Activated T-helper 1 cell treated with Interleukin-2 at 50 U/mL for 16 hours (primary cell): Measurements from ENCODE around the gene WDR72.
"Not testable (repeated sequence)": the region's sequence is repeated elsewhere in the genome, so short reads cannot be mapped to it uniquely, and the experiment has no call there.

Experiments used
- DNase-seq: peaks from one replicate; pipeline ENCODE4 v3.0.0-alpha.2; 2020; ENCODE audit warnings: low read depth

Gene WDR72

GRCh38 chr15:53759411-53759931 lies at the start of gene WDR72:
Gene WDR72, minus strand, starts transcription at chr15:53759663. Its CDS starts 26,514 bp downstream, at chr15:53733149.
- DNase-seq: no peak

- DNase-seq: no peak
Measured at GRCh38 chr15:53808058-53808706, 48.7 kb upstream of the WDR72 start.

GRCh38 chr15:53807501-53807900 lies 48.0 kb upstream of the WDR72 start:
- DNase-seq: no peak

- no peak for DNase-seq
Measured at GRCh38 chr15:53802672-53803071, 43.2 kb upstream of the WDR72 start.

- DNase-seq: no peak
Measured at GRCh38 chr15:53791581-53791980, 32.1 kb upstream of the WDR72 start.

DNA sequence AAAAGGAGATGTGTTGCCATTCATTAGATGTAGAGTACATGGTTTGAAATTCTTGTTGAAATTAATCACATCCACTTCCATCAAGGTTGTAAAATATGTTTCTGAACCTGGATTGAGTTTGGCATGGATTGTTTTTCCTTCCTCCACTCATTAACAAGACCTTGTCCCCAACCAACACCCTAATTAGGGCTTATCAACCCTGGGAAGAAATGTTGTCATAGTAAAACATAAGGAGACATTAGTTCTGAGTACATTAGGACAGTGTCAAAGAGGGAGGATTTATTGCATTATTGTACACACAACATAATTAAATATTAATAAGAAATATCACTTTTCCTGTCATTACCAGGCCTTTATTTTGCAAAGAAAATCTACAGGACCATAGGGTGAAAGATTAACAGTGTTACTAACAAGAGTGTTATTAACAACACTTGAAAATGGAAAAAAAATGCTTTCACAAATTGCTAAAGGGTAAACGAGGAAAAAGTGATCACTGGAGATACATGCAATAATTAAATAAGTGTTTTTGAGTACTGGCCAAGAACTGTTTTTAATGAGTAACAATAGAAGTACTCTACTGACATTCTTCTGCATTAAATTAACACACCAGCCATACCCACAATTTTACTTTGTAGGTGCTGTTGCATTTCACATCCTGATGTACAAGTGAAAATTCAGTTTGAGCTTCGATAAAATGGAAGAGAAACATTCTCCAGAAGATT lies 30.4 kb upstream of the WDR72 start:
- no peak for DNase-seq

GRCh38 chr15:53786401-53786800 lies 26.9 kb upstream of the WDR72 start:
- DNase-seq: no peak

DNA sequence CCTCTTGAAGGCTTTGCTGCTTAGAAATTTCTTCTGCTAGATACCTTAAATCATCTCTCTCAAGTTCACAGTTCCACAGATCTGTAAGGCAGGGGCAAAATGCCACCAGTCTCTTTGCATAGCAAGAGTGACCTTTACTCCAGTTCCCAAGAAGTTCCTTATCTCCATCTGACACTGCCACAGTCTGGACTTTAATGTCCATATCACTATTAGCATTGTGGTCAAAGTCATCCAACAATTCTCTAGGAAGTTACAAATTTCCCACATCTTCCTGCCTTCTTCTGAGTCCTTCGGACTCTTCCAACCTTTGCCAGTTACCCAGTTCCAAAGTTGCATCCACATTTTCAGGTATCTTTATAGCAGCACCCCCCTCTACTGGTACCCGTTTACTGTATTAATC lies 25.8 kb upstream of the WDR72 start:
- DNase-seq: not testable (repeated sequence)

GRCh38 chr15:53762916-53763315 lies 3.5 kb upstream of the WDR72 start:
- no peak for DNase-seq

DNA sequence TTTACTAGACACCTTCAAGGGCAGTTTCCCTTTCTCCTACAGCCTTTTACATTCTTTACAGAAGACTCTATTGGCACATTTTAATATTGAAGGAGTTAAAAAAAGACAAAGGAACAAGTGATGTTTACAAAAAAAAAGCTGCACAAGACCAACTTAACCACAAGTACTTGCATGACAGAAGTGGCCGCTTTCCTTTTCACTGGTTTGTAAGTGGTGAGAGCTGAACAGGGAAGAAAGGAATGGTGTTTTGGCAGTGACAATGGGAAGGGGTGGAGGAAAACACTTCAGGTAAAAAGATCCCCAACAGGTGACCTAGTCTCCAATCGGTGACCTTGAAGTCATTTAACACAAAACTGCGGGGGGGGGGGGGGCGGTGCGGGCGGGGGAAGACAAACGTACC lies 1.1 kb downstream of the WDR72 start:
- no peak for DNase-seq

DNA sequence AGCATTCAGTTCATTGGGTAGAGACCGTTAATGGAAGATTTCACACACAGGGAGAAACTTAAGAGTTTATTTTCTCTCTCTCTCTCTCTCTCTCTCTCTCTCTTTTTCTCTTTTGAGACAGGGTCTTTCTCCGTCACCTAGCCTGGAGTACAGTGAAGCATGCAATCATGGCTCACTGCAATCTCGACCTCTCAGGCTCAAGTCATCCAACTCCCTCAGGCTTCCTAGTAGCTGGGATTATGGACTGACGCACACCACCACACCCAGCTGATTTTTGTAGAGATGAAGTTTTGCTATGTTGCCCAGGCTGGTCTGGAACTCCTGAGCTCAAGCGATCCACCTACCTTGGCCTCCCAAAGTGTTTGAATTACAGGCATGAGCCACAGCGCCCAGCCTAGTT lies 1.6 kb downstream of the WDR72 start:
- DNase-seq: no peak

DNA sequence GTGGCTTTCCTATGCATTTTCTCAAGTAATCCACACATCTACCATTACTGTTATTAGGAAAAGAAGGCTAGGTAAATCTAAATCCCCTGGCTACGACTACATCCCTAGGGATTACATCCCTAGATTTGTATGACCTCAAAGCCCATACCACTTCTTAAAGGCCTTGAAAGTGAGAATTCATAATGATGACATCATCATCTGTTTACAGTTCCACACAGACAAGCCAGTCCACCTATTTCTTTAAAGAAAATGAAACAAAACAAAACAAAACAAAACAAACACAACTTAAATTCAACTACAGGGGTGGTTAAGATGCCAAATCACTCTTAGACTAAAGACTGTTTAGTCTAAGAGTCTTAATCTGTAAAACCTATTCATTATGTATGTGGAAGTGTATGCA lies 5.7 kb downstream of the WDR72 start:
- DNase-seq: no peak

GRCh38 chr15:53752406-53752805 lies 7.1 kb downstream of the WDR72 start:
- DNase-seq: no peak

DNA sequence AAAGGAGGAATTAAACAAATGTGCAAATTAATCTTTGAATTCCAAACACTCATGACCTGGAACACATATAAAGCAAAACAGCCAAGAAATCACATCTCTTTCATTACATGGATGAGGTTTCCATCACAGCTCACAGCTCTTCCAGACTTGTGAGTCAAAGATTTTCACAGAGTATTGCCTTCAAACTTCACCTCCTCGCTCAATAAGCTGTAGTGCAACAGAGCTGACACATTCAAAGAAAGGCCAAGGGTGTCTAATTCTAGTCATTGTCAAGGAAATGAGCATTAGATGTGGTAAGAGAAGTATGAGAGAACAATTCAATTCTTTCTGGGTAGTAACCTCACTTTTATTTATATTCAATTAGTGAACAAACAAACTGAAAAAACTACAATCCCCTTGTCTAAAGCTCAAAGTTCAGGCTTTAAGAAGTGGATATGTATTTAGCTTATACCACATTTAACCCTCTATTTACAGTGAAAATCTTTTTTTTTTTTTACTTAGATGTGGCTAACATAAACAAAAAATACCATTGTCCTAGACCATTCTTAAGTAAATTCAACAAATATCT lies 11.9 kb downstream of the WDR72 start:
- DNase-seq: no peak

DNA sequence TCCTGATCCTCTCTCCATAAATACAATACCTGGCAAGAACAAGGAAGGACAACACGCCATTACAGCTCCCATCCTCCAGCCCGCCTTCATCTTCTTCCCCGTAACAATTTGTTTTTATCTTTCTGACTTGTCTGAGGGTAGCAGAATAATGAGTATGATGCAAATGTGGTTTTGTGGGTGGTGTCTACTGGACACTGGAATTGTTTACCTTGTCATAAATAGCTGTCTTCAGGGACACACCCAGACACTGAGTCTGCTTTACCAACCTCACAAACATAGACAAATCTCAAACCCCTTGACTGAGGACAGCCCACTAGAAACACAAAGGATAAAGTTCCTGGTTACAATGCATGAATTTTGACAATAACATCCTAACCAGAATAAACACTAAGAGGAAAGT lies 13.4 kb downstream of the WDR72 start:
- no peak for DNase-seq

DNA sequence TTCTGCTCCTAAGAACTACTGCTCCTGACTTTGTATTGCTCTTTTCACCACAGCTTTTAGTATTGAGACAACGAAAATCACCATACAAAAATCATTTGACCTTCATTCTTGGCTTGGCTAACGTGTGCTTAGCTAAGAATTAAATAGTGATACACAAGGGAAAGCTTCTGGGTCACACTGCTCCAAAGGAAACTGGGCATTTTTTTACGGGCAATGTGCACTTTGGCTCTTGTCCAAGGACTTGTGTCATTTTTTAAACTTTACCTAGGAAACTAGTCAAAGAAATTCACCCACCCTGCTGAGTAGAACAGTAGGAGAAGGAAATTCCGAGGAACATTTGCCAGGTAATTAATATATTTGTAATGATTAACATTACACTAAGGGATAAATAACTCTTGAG lies 19.8 kb downstream of the WDR72 start:
- DNase-seq: no peak

- no peak for DNase-seq
Measured at GRCh38 chr15:53739187-53739586, 20.3 kb downstream of the WDR72 start.

GRCh38 chr15:53721334-53722087 lies 38.0 kb downstream of the WDR72 start:
- no peak for DNase-seq

GRCh38 chr15:53716909-53717876 lies 42.3 kb downstream of the WDR72 start:
- DNase-seq: no peak

DNA sequence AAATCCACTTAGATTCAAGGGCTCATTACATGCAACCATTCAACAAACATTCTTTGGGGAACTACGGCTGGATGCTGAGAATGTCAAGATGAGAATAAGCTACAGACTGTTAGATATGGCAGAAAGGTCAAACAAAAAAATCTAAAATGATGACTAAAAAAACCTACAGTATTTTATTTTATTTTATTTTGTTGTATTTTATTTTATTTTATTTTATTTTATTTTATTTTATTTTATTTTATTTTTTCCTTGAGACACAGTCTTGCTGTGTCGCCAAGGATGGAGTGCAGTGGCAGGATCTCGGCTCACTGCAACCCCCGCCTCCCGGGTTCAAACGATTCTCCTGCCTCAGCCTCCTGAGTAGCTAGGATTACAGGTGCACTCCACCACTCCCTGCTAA lies 46.2 kb downstream of the WDR72 start:
- no peak for DNase-seq

DNA sequence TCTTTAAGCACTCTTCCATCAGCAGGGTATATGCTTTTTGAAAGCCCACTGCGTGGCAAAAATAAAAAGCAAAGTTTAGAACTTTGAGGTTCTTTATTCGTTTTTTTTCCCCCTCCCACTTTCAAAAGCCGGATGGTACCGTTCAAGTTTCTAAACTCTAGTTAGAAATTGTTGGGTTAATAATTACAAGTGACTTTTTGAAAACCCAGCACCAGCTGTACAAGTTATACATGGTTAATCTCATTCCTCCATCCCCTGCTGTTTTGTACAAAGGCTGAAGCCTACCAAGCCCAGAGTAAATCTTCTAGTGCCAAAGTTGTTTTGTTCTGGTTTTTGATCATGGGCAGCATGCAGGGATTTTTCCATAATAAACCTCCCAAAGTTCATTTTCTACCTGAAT lies 48.6 kb downstream of the WDR72 start:
- DNase-seq: no peak
